GM06990 (cell line): ENCODE measurements around the gene OTULINL.

Experiments used
- DNase-seq: peaks from one replicate; pipeline ENCODE4 v3.0.0-alpha.2; 2011; ENCODE audit not compliant: insufficient read length; ENCODE audit errors: extremely low read depth
- H3K27me3 ChIP-seq: replicated peaks from 2 replicates; pipeline ENCODE4 v1.6.0; 2011; ENCODE audit warnings: low read length; ENCODE audit not compliant: control insufficient read depth, insufficient read depth
- H3K36me3 ChIP-seq: 2 replicates; pipeline ENCODE4 v1.5.1; 2011; ENCODE audit warnings: low read length; ENCODE audit not compliant: control insufficient read depth, insufficient read depth
- H3K4me3 ChIP-seq: replicated peaks from 2 replicates; pipeline ENCODE4 v1.5.1; 2011; ENCODE audit warnings: low read depth, mild to moderate bottlenecking, control low read depth, low read length
- TF ChIP-seq, protein P1 (sequence below): IDR thresholded peaks from 2 replicates; pipeline ENCODE4 v1.5.1; 2011; ENCODE audit warnings: low read length, control low read depth, mild to moderate bottlenecking, inconsistent platforms; ENCODE audit not compliant: insufficient read depth, poor library complexity, severe bottlenecking

The OTULINL gene

DNA sequence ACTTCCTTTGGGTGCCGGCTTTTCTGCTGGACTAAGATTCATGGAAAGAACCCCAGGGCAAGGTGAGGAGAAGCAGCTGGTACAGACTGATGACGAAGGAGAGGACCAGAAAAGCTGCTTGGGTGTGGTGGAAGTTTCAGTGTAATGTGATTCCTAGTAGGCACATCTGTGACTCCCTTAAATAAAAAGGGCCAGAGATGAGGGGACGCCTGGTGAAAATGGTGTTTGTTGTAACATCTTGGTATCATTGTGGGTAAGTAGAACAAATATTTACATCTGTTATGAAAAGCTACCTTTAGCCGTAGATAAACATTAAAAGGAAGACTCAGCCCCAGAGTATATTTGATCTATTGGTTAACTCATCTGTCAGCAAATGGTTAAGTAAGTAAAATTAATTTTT, 33.8 kb downstream of the OTULINL start:
- TF ChIP-seq, protein P1, sequence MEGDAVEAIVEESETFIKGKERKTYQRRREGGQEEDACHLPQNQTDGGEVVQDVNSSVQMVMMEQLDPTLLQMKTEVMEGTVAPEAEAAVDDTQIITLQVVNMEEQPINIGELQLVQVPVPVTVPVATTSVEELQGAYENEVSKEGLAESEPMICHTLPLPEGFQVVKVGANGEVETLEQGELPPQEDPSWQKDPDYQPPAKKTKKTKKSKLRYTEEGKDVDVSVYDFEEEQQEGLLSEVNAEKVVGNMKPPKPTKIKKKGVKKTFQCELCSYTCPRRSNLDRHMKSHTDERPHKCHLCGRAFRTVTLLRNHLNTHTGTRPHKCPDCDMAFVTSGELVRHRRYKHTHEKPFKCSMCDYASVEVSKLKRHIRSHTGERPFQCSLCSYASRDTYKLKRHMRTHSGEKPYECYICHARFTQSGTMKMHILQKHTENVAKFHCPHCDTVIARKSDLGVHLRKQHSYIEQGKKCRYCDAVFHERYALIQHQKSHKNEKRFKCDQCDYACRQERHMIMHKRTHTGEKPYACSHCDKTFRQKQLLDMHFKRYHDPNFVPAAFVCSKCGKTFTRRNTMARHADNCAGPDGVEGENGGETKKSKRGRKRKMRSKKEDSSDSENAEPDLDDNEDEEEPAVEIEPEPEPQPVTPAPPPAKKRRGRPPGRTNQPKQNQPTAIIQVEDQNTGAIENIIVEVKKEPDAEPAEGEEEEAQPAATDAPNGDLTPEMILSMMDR: no peak
- Histone ChIP-seq H3K27me3 (no peaks in the 10 kb centered on the region), H3K4me3 (no peak overlapping the region), H3K36me3 (no peaks in the 10 kb centered on the region)
- DNase-seq: no peak

DNA sequence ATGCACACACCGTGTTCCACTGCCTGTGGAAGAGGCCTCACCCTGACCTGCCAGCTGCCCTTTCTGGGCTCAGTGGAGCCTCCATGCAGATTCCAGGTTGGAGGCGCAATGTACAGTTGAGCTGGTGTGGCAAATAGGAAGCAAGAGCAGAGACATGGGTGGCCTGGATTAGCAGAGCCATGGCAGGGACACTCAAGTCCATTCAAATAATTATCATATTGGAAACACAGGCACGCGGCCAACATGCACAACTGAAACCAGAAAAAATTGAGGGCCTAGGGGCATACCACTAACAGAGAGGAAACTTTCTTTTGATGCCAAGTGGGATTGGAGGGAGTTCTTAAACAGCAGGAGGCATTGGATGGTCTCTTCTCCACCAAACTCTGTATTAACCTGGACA, 35.8 kb downstream of the OTULINL start:
- Histone ChIP-seq H3K4me3 (no peak overlapping the region), H3K27me3 (no peaks in the 10 kb centered on the region), H3K36me3 (no peaks in the 10 kb centered on the region)
- no peak for DNase-seq
- TF ChIP-seq, protein P1: no peak

DNA sequence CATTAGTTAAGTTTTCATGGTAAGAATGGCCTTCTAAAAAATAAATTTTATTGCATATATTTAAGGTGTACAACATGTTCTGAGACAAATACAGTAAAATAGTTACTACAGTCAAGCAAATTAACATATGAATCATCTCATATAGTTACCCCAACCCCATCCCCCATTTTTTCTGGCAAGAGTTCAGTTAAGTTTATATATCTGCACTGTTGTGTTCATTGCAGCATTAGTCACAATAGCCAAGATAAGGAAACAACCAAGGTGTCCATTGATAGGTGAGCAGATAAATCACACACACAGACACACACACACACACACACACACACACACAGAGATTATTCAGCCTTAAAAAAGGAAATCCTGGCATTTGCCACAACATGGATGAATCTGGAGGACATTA, 45.7 kb downstream of the OTULINL start:
- TF ChIP-seq, protein P1: no peak
- Histone ChIP-seq H3K27me3 (no peaks in the 10 kb centered on the region), H3K36me3 (no peaks in the 10 kb centered on the region), H3K4me3 (no peak overlapping the region)
- DNase-seq: no peak

DNA sequence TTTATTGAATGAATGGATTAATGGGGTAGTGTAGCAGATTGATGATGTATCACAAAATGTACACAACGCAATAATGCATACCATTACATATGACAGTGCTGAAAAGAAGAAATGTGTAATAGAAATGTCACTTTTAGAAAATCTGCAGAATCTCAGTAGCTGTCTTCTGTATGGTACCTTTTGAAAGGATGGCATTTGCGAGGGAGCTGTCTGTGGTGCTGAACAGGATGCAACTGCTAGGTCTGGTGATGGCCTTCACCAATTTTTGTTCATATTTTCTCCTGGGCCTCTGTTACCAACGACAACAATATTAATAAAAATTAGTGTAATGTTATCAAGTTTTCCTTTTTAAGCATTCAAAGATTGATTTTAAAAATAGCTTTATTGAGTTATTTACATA, 46.8 kb downstream of the OTULINL start:
- no peak for DNase-seq
- no peaks in the 10 kb centered on the region for H3K36me3 ChIP-seq
- no peaks in the 10 kb centered on the region for H3K27me3 ChIP-seq
- TF ChIP-seq, protein P1: no peak
- no peak overlapping the region for H3K4me3 ChIP-seq

DNA sequence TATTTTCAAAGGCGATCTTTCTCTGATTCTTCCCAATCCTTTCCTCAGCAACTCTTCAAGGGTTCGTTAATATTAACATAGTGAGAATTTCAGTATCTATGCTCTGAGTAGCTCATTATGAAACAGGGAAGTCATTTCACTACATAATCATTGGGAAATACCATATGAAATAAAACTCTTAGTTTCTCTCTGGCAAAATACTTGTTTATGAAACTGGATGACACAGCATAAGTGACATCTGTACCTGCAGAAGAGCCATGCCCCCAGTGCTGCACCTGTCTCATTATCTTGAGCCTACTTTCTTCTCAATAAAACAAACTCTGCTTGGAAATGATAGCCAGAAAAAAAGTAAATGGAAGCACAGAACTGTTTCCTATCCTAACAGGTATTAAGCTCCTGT, 49.1 kb downstream of the OTULINL start:
- no peak for DNase-seq
- H3K36me3 ChIP-seq: no peaks in the 10 kb centered on the region
- H3K27me3 ChIP-seq: no peaks in the 10 kb centered on the region
- H3K4me3 ChIP-seq: no peak overlapping the region
- TF ChIP-seq, protein P1: no peak

DNA sequence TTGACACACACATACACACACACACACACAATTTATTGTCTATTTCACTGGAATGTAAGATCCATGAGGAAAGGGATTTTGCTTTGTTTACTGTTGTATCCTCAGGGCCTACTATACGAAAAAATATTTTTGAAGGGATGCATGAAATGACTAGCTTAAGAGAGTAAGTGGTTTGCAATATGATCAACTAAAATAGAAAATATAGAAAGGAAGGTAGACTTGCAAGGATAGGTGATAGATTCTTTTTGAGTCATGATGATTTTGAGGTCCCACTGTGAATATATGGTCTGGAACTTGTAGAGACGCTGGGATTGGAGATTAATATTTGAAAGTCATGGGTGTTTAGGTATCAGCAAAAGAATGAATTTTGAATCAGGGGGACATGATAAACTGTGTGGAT, 54.1 kb downstream of the OTULINL start:
- no peaks in the 10 kb centered on the region for H3K27me3 ChIP-seq
- no peaks in the 10 kb centered on the region for H3K36me3 ChIP-seq
- no peak for DNase-seq
- no peak overlapping the region for H3K4me3 ChIP-seq
- TF ChIP-seq, protein P1: no peak
